ACC112 (cell line): ENCODE results near the gene PLXNC1.

ENCODE experiments used
- H2AFZ ChIP-seq: fragments of 200-600 bp; sonication (generic); one replicate; pipeline ENCODE4 v1.6.0; 2017; ENCODE audit warnings: antibody characterized with exemption, low read length; ENCODE audit not compliant: unreplicated experiment
- H3K27ac ChIP-seq: fragments of 200-600 bp; sonication (generic); 2 replicates; pipeline ENCODE4 v1.5.1; 2014; ENCODE audit warnings: low read depth, mild to moderate bottlenecking, antibody characterized with exemption, low read length, moderate library complexity
- H3K27me3 ChIP-seq: fragments of 200-600 bp; sonication (generic); 2 replicates; pipeline ENCODE4 v1.6.1; 2014; ENCODE audit warnings: mild to moderate bottlenecking, antibody characterized with exemption, low read length, moderate library complexity, mixed read lengths; ENCODE audit not compliant: insufficient read depth
- H3K36me3 ChIP-seq: fragments of 200-600 bp; sonication (generic); 2 replicates; pipeline ENCODE4 v1.6.1; 2016; ENCODE audit warnings: mild to moderate bottlenecking, antibody characterized with exemption, low read length, moderate library complexity, mixed read lengths; ENCODE audit not compliant: insufficient read depth
- H3K4me1 ChIP-seq: fragments of 200-600 bp; sonication (generic); one replicate; pipeline ENCODE4 v1.6.1; 2016; ENCODE audit warnings: low read length, mixed read lengths; ENCODE audit not compliant: insufficient read depth, unreplicated experiment, control insufficient read depth
- H3K4me3 ChIP-seq: fragments of 200-600 bp; sonication (generic); 2 replicates; pipeline ENCODE4 v1.5.1; 2014; ENCODE audit warnings: mild to moderate bottlenecking, low read depth, low read length
- H3K79me2 ChIP-seq: fragments of 200-600 bp; sonication (generic); one replicate; pipeline ENCODE4 v1.6.0; 2016; ENCODE audit warnings: low read length; ENCODE audit not compliant: control insufficient read depth, unreplicated experiment, insufficient read depth

Gene PLXNC1

GRCh38 chr12:94277426-94278000, 129.1 kb downstream of the PLXNC1 start:
- Histone ChIP-seq H3K27ac (no peak overlapping the region), H3K36me3 (no peaks in the 10 kb centered on the region), H3K4me1 (no peaks in the 10 kb centered on the region), H3K4me3 (no peak overlapping the region), H3K79me2 (no peaks in the 10 kb centered on the region), H3K27me3 (no peaks in the 10 kb centered on the region), H2AFZ (no peak overlapping the region)

DNA sequence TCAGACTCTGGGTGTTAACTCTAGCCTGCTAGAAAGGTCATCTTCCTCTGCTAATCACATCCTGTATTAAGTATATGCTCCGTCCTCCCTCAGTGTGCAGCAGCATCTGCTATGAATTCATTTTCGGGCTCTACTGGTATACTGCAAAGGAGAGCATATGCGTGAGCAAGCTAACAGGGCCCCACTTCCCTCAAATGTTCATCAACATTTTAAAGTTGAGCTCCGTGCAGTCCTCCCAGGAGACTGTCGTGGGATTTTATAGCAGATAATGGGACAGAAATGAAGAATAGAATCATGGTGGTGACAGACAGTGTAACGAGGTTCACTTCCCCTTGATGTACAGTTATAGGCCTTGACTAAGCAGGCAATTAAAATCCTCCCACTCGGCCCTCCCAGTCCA, 131.7 kb downstream of the PLXNC1 start:
- Histone ChIP-seq H3K27me3 (no peaks in the 10 kb centered on the region), H3K27ac (no peak overlapping the region), H3K4me1 (no peaks in the 10 kb centered on the region), H2AFZ (no peak overlapping the region), H3K36me3 (no peaks in the 10 kb centered on the region), H3K79me2 (no peaks in the 10 kb centered on the region), H3K4me3 (no peak overlapping the region)

GRCh38 chr12:94282675-94283074, 134.3 kb downstream of the PLXNC1 start:
- Histone ChIP-seq H2AFZ (no peak overlapping the region), H3K27ac (no peak overlapping the region), H3K4me1 (no peaks in the 10 kb centered on the region), H3K36me3 (no peaks in the 10 kb centered on the region), H3K79me2 (no peaks in the 10 kb centered on the region), H3K4me3 (no peak overlapping the region), H3K27me3 (no peaks in the 10 kb centered on the region)

DNA sequence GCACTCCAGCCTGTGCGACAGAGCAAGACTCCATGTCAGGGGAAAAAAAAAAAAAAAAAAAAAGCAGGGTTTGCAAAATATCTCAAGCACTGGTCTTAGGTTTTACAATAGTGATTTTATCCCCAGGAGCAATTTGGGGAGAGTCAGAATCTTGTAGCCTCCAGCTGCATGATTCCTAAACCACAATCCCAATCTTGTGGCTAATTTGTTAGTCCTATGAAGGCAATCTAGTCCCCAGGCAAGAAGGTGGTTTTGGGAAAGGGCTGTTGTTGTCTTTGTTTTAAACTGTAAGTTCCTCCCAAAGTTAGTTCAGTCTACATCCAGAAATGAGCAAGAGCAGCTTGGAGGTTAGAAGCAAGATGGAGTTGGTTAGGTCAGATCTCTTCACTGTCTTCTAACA, 135.7 kb downstream of the PLXNC1 start:
- Histone ChIP-seq H3K4me1 (peaks cover 2% of the 10 kb centered on the region), H3K27ac (no peak overlapping the region), H3K79me2 (no peaks in the 10 kb centered on the region), H3K4me3 (no peak overlapping the region), H3K27me3 (no peaks in the 10 kb centered on the region), H3K36me3 (no peaks in the 10 kb centered on the region), H2AFZ (no peak overlapping the region)

DNA sequence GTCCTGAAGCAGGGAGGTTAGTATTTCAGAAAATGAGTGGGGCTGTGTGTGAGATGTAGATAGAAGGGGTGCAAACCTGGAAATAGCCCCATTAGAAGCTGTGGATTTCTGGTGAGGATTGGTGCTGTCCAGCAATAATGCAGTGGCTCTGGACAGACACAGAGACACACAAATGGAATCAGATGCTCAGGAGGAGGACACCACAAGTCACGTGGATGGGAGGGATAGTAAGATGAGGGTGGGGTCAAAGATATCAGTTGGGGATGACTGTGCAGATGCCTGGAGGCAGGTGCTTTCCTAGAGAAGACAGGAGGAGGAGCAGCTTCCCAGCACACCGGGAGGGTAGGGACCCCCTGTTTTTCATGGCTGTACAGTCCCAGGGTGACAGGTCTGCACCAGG, 136.5 kb downstream of the PLXNC1 start:
- H3K4me1 ChIP-seq: peaks cover 10% of the 10 kb centered on the region
- no peaks in the 10 kb centered on the region for H3K79me2 ChIP-seq
- no peaks in the 10 kb centered on the region for H3K27me3 ChIP-seq
- no peak overlapping the region for H2AFZ ChIP-seq
- H3K36me3 ChIP-seq: no peaks in the 10 kb centered on the region
- no peak overlapping the region for H3K4me3 ChIP-seq
- H3K27ac ChIP-seq: no peak overlapping the region

GRCh38 chr12:94285943-94286582, 137.7 kb downstream of the PLXNC1 start:
- H2AFZ ChIP-seq: no peak overlapping the region
- H3K27me3 ChIP-seq: no peaks in the 10 kb centered on the region
- no peaks in the 10 kb centered on the region for H3K36me3 ChIP-seq
- H3K27ac ChIP-seq: no peak overlapping the region
- H3K4me3 ChIP-seq: no peak overlapping the region
- peaks cover 20% of the 10 kb centered on the region for H3K4me1 ChIP-seq
- H3K79me2 ChIP-seq: no peaks in the 10 kb centered on the region

DNA sequence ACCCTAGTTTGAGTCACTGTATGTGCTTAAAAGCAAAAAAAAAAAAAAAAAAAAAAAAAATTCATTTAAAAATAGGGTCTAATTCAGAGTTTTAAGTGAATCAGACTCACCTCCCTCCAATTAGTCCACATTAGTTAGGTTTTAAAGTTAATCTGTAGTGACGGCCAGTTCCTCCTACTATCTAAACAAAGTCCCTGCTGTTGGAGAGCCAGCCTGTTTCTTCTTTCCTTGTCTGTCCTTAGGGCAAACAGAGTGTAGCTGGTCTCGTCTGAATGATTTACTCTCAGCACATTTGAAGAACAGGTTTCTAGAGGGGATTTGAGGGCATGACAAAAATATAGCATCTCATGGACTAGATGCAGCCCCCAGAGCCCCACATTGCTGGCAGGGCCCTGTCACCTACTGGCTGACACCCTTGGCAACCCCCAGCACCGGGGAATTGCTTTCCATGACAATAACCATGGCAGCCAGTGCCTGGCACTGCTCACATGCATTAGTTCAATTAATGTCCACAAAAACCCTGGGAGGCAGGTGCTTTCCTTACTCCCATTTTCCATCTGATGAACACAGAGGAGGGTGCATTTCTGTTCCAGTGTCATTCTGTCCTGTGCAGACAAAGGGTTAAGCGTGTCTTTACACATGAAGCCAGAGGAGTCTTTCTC, 138.3 kb downstream of the PLXNC1 start:
- peaks cover 20% of the 10 kb centered on the region for H3K4me1 ChIP-seq
- no peaks in the 10 kb centered on the region for H3K27me3 ChIP-seq
- no peak overlapping the region for H3K4me3 ChIP-seq
- no peak overlapping the region for H3K27ac ChIP-seq
- no peaks in the 10 kb centered on the region for H3K36me3 ChIP-seq
- no peaks in the 10 kb centered on the region for H3K79me2 ChIP-seq
- H2AFZ ChIP-seq: no peak overlapping the region

GRCh38 chr12:94287245-94287628, 138.9 kb downstream of the PLXNC1 start:
- H3K79me2 ChIP-seq: no peaks in the 10 kb centered on the region
- no peak overlapping the region for H2AFZ ChIP-seq
- H3K27me3 ChIP-seq: no peaks in the 10 kb centered on the region
- no peak overlapping the region for H3K27ac ChIP-seq
- H3K4me1 ChIP-seq: peaks cover 20% of the 10 kb centered on the region
- no peak overlapping the region for H3K4me3 ChIP-seq
- no peaks in the 10 kb centered on the region for H3K36me3 ChIP-seq

DNA sequence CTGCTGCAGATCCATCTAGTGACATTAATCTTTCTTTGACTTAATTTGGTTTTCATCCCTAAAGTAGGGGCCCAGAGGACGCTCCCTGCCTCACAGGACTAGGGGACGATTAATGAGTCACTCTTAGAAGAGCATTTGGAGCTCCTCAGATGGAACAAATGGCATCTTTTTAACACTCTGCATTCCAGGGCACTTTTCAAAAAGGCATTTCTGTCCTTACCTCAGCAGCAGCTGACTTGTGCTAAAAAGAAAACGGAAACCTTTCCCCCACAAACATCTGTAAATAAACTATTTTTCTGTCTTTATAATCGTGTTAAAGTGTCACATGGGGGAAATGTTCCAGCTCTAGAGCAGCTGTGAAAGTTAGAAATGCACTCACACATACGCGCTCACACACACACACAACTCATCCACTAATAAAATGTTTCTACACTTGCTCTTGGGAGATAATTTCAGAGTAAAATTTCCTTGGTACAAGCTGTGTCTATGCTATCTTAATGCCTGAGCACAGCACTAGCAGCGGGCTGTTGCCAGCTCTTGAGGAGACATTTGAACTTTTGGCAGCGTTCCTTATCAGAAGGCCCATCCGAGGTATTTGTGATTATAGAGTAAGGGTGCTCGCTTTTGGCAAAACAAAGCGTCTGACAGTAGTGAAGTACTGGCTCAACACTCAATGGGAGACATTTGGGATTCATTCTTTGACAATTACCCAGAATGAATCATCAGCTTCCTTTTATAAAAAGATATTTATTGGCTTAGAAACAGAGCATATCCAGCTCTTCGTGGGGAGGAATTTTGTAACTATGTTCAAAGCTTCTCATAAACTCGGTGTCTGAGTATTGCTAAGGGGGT, 141.3 kb downstream of the PLXNC1 start:
- Histone ChIP-seq H3K27ac (peak overlapping the region; percentile 64), H3K4me3 (peak overlapping the region; percentile 20), H3K27me3 (no peaks in the 10 kb centered on the region), H3K4me1 (peaks cover 20% of the 10 kb centered on the region), H3K79me2 (no peaks in the 10 kb centered on the region), H3K36me3 (no peaks in the 10 kb centered on the region), H2AFZ (peak overlapping the region; percentile 26)

GRCh38 chr12:94290353-94290752, 142.0 kb downstream of the PLXNC1 start:
- H3K4me3 ChIP-seq: peak overlapping the region; percentile 14; the same call in 1 of the 2 replicates
- peak overlapping the region; percentile 64 for H3K27ac ChIP-seq
- no peak overlapping the region for H2AFZ ChIP-seq
- H3K79me2 ChIP-seq: no peaks in the 10 kb centered on the region
- H3K27me3 ChIP-seq: no peaks in the 10 kb centered on the region
- no peaks in the 10 kb centered on the region for H3K36me3 ChIP-seq
- H3K4me1 ChIP-seq: peaks cover 20% of the 10 kb centered on the region
